ENCODE measurements around the gene DEDD. TPM values are rescaled to one million over a fixed set of nuclear protein-coding genes. Genes with fewer than 3 reads are reported as not detected.

Gene DEDD
- total and polyA plus RNA-seq, 2 of the 4 experiments (the other 2 are of a cell fraction): 40.2 to 47.9 TPM

DNA sequence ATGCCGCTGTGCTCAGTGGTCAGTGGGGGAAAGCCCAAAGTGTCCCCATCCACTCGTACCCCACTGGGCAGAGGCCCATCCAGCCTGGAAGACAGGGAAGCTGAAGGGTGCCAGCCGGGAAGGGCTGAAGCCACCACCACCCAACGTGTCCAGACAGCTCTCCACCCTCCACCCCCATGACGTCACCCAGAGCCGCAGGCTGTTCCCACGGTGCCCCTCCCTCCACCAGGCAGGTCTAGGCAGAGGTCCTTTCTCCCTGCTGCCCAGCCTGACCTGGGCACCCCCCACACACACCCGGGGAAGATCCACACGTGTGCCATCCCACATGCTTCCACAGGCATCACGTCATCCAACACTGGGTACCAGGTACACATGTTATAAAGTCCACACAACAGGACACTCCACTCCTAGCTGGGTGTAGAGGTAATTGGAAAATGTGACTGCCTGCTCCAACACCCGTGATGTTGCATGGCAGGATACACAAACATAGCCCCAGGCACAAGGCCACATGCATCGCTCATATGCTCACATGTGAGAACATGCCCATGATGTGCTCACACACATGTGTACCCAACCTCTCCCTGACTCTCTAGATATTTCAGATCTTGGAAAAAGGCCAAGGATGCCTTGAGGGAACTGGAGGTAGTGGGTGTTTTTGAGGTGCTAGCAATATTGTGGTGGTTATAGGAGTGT, 57.6 kb downstream of the DEDD start:
- WGBS, 2 experiments (ENCODE audit: extremely low coverage in 2 of 2, insufficient read length in 1 of 2): no CpG with 5 or more reads among the region's 12 CpGs
- Histone ChIP-seq H3K18ac (ENCODE audit: low read depth, low read length) (no peak overlapping the region), H3K23ac (ENCODE audit: low read depth, low read length) (no peak overlapping the region), H4K20me1 (ENCODE audit: insufficient read depth, low read length) (no peaks in the 10 kb centered on the region; the same call in none of the 2 replicates), H2BK20ac (ENCODE audit: low read depth, low read length) (no peak overlapping the region), H4K5ac (ENCODE audit: low read depth, low read length) (no peak overlapping the region), H2BK5ac (ENCODE audit: low read depth, low read length, poor library complexity, severe bottlenecking) (no peak overlapping the region), H3K9me3 (ENCODE audit: control insufficient read depth, insufficient read depth, low read length) (no peaks in the 10 kb centered on the region), H3K4me3 (ENCODE audit: insufficient read depth, low read depth, low read length) (no peak overlapping the region), H3K27ac (ENCODE audit: insufficient read depth, low read length) (no peak overlapping the region), H2AK9ac (replicated peaks; ENCODE audit: low read depth, low read length, poor library complexity) (peak overlapping the region; percentile 82), H4K91ac (ENCODE audit: insufficient read depth, low read depth, low read length) (no peak overlapping the region), H3K36me3 (ENCODE audit: control insufficient read depth, insufficient read depth, low read length) (no peaks in the 10 kb centered on the region), H3K27me3 (ENCODE audit: control insufficient read depth, insufficient read depth, low read length) (no peaks in the 10 kb centered on the region), H3K56ac (ENCODE audit: extremely low read depth, insufficient read depth, low read length) (no peak overlapping the region), H3K79me1 (ENCODE audit: low read depth in 1 of 2, low read length in 2 of 2) (no peaks in the 10 kb centered on the region), H3K9ac (ENCODE audit: low read depth, low read length) (no peak overlapping the region), H3K14ac (replicated peaks; ENCODE audit: low read depth, low read length) (no peak overlapping the region), H2BK15ac (ENCODE audit: low read depth, low read length) (no peak overlapping the region), H4K8ac (ENCODE audit: low read depth in 2 of 2, low read length in 2 of 2) (no peak overlapping the region), H3K9me1 (ENCODE audit: insufficient read depth, low read length) (no peaks in the 10 kb centered on the region), H2BK120ac (ENCODE audit: low read depth, low read length) (no peak overlapping the region), H3K4me2 (ENCODE audit: low read depth, low read length) (no peak overlapping the region), H2AK5ac (ENCODE audit: low read depth, low read length) (peak overlapping the region; percentile 39; the same call in 1 of the 2 replicates), H2AFZ (replicated peaks; ENCODE audit: low read length, poor library complexity) (no peak overlapping the region), H3K4ac (ENCODE audit: low read depth, low read length) (no peak overlapping the region), H3K4me1 (ENCODE audit: control insufficient read depth, insufficient read depth, low read length) (no peaks in the 10 kb centered on the region)
- intact Hi-C loops (cut with micrococcal nuclease) (no loop called here), in situ Hi-C loops (cut with MboI; ENCODE audit: low sequenced_read_pairs) (no loop called here), dilution Hi-C loops (cut with HindIII; ENCODE audit: low sequenced_read_pairs, unreplicated experiment) (no loop called here)
- no TSS peak for BruUV-seq (replicated peaks)
- POLR2A ChIA-PET (ENCODE audit: unreplicated experiment): no interaction called here
- ATAC-seq (ENCODE audit: low read depth): no peak
- no peak for DNase-seq
- TF ChIP-seq, protein P1, sequence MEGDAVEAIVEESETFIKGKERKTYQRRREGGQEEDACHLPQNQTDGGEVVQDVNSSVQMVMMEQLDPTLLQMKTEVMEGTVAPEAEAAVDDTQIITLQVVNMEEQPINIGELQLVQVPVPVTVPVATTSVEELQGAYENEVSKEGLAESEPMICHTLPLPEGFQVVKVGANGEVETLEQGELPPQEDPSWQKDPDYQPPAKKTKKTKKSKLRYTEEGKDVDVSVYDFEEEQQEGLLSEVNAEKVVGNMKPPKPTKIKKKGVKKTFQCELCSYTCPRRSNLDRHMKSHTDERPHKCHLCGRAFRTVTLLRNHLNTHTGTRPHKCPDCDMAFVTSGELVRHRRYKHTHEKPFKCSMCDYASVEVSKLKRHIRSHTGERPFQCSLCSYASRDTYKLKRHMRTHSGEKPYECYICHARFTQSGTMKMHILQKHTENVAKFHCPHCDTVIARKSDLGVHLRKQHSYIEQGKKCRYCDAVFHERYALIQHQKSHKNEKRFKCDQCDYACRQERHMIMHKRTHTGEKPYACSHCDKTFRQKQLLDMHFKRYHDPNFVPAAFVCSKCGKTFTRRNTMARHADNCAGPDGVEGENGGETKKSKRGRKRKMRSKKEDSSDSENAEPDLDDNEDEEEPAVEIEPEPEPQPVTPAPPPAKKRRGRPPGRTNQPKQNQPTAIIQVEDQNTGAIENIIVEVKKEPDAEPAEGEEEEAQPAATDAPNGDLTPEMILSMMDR (conservative IDR thresholded peaks at IDR 0.05; ENCODE audit: low read depth, low read length): no peak
- TF ChIP-seq SMC3 (IDR thresholded peaks at IDR 0.05; ENCODE audit: low read depth, low read length) (no peak), RFX5 (IDR thresholded peaks at IDR 0.05; ENCODE audit: low read depth, low read length) (no peak), RCOR1 (IDR thresholded peaks at IDR 0.05; ENCODE audit: insufficient replicate concordance, low read length) (no peak)
- CTCF ChIA-PET: no interaction called here
